Activated naive CD4-positive, alpha-beta T cell treated with anti-CD3 and anti-CD28 coated beads for 36 hours (primary cell): ENCODE measurements around the gene AP3B2. TPM values are rescaled to one million over a fixed set of nuclear protein-coding genes. Genes with fewer than 3 reads are reported as not detected.

Source experiments
- CTCF ChIA-PET: fragments of 350-600 bp; sonication (Branson Sonifier 250); formaldehyde crosslinking; loops from one replicate; lab custom pipeline; 2021; ENCODE audit warnings: antibody characterized with exemption; lab: Charles Lee
- DNase-seq: peaks from one replicate; pipeline ENCODE4 v3.0.0-alpha.2; 2020
- H3K27ac Mint-ChIP-seq: one replicate; pipeline ENCODE4 v1.8.0; 2021; ENCODE audit warnings: mild to moderate bottlenecking, mixed read lengths
- H3K27me3 Mint-ChIP-seq: one replicate; pipeline ENCODE4 v1.8.0; 2021; ENCODE audit warnings: low read depth, mixed read lengths
- H3K36me3 Mint-ChIP-seq: one replicate; pipeline ENCODE4 v1.8.0; 2021; ENCODE audit warnings: low read depth, mixed read lengths
- H3K4me1 Mint-ChIP-seq: one replicate; pipeline ENCODE4 v1.8.0; 2021; ENCODE audit warnings: low read depth, mixed read lengths
- H3K4me3 Mint-ChIP-seq: one replicate; pipeline ENCODE4 v1.8.0; 2021; ENCODE audit warnings: mild to moderate bottlenecking, moderate library complexity, mixed read lengths
- H3K9me3 Mint-ChIP-seq: one replicate; pipeline ENCODE4 v1.8.0; 2021; ENCODE audit warnings: mixed read lengths
- intact Hi-C: fragments of 100-400 bp; cut with micrococcal nuclease; formaldehyde crosslinking; loops from one replicate; pipeline ENCODE4 v1.15.1; 2023
- total RNA-seq, 2 experiments: library from RNA; stranded (reverse); gene quantifications; one replicate each; pipeline ENCODE4 v1.2.3, GENCODE V29; 2021

AP3B2 gene, protein sequence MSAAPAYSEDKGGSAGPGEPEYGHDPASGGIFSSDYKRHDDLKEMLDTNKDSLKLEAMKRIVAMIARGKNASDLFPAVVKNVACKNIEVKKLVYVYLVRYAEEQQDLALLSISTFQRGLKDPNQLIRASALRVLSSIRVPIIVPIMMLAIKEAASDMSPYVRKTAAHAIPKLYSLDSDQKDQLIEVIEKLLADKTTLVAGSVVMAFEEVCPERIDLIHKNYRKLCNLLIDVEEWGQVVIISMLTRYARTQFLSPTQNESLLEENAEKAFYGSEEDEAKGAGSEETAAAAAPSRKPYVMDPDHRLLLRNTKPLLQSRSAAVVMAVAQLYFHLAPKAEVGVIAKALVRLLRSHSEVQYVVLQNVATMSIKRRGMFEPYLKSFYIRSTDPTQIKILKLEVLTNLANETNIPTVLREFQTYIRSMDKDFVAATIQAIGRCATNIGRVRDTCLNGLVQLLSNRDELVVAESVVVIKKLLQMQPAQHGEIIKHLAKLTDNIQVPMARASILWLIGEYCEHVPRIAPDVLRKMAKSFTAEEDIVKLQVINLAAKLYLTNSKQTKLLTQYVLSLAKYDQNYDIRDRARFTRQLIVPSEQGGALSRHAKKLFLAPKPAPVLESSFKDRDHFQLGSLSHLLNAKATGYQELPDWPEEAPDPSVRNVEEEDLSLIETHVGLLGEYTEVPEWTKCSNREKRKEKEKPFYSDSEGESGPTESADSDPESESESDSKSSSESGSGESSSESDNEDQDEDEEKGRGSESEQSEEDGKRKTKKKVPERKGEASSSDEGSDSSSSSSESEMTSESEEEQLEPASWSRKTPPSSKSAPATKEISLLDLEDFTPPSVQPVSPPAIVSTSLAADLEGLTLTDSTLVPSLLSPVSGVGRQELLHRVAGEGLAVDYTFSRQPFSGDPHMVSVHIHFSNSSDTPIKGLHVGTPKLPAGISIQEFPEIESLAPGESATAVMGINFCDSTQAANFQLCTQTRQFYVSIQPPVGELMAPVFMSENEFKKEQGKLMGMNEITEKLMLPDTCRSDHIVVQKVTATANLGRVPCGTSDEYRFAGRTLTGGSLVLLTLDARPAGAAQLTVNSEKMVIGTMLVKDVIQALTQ
- under 1 TPM; 0.37 to 0.52 TPM for total RNA-seq

- Mint-ChIP-seq H3K27ac (no peak within 1 kb of the TSS), H3K4me3 (peak within 1 kb of the TSS; percentile 58)
These were observed at the start of gene AP3B2 for GRCh38 chr15:82709421-82710207. AP3B2 (minus strand) TSS chr15:82709875; CDS start chr15:82709706, 169 bp downstream.

GRCh38 chr15:82751308-82751707 is 41.6 kb upstream of the AP3B2 start:
- no peaks in the 10 kb centered on the region for H3K9me3 Mint-ChIP-seq
- CTCF ChIA-PET = interaction anchor here (1.5 kb wide), 1 partner anchor 260 kb away, joined by 3 read pairs; the partner anchor contains the start of gene C15orf40
- no peaks in the 10 kb centered on the region for H3K27me3 Mint-ChIP-seq
- peaks cover 54% of the 10 kb centered on the region for H3K4me1 Mint-ChIP-seq
- H3K36me3 Mint-ChIP-seq = peaks cover 38% of the 10 kb centered on the region
- H3K27ac Mint-ChIP-seq = peak overlapping the region; percentile 94
- intact Hi-C loops = loop anchor here (1.0 to 5.0 kb wide), 4 partner anchors 42 to 316 kb away; partner anchors contain the start of genes AP3B2, BTBD1 and RAMAC
- no peak for DNase-seq
- peak overlapping the region; percentile 99 for H3K4me3 Mint-ChIP-seq

More at GRCh38 chr15:82709421-82710207, at the start of gene AP3B2:
- DNase-seq = peak; percentile 69
- intact Hi-C loops = loop anchor here (1.0 kb wide), 3 partner anchors 29 to 169 kb away; partner anchors contain the start of gene RPS17
- no peaks in the 10 kb centered on the region for H3K36me3 Mint-ChIP-seq
- H3K4me1 Mint-ChIP-seq = no peaks in the 10 kb centered on the region
- CTCF ChIA-PET = no interaction called here
- no peaks in the 10 kb centered on the region for H3K9me3 Mint-ChIP-seq
- peaks cover 21% of the 10 kb centered on the region for H3K27me3 Mint-ChIP-seq

DNA sequence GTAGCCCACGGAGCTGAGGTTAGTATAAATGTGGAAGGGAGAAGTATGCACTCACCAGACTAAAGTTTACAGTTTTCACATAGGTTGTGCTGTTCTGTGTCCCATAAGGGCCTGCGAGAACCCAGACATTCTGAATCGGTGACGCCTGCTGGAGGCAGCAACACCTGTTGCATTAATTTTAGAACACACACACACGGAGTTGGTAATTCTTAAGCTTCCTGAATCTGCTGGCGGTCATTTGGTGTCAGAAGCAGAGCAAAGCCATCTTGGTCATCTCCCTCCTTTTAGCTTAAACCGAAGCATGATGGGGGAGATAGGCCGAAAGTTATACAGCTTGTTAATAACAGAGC is 41.1 kb upstream of the AP3B2 start:
- peak overlapping the region; percentile 94 for H3K27ac Mint-ChIP-seq
- H3K4me1 Mint-ChIP-seq = peaks cover 49% of the 10 kb centered on the region
- peaks cover 34% of the 10 kb centered on the region for H3K36me3 Mint-ChIP-seq
- CTCF ChIA-PET = interaction anchor here (0.9 to 1.8 kb wide), 4 partner anchors 45 to 260 kb away, joined by 3 to 7 read pairs (median 3); partner anchors contain the start of genes C15orf40, RAMAC and RPS17
- intact Hi-C loops = loop anchor here (1.0 to 5.0 kb wide), 8 partner anchors 42 to 316 kb away; partner anchors contain the start of genes AP3B2, BTBD1, RAMAC and RPS17
- H3K4me3 Mint-ChIP-seq = peak overlapping the region; percentile 99
- H3K27me3 Mint-ChIP-seq = no peaks in the 10 kb centered on the region
- peak; percentile 34 for DNase-seq
- no peaks in the 10 kb centered on the region for H3K9me3 Mint-ChIP-seq

DNA sequence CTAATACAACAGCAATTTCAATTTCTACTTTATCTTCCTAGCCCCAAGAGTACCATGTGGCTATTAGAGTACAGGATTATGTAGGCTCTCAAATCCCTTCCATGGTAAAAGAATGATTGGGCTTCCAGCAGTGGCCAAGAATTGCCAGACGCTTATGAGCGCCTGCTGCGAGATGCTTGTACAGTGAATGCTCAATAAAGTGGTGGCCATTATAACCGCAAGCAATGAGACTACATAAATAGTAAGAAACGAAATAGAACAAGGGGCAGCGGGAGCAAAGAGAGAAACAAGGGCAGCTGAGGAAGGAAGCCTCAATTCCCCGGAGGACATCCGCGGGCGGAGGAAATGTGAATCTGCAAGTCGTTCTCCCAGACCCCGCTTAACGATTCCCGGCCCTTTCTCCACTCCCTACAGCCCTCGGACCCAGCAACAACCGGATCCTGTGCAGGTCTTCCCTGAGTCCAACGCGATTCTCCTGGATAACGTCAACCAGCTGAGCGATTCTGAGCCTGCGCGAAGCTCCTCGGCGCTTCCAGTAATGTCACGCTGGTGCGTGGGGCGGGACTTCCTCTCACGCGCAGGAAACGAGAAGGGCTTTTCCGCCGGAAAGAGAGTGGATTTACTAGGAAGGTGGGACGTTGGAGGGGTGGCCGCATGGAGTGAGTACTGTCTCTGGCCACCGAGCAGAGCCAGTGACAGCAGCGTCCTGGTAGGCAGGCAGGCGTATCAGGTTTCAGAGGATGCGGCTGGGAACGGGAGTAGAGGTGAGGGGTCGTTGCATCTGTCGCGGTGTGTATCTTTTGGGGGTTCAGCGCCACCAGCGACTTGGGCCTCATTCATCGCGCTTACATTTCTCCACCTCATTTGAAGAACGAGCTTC is 40.5 kb upstream of the AP3B2 start:
- H3K27ac Mint-ChIP-seq = peak overlapping the region; percentile 94
- CTCF ChIA-PET = interaction anchor here (0.6 to 1.8 kb wide), 5 partner anchors 45 to 533 kb away, joined by 3 to 7 read pairs (median 3); partner anchors contain the start of genes RAMAC and RPS17
- H3K4me1 Mint-ChIP-seq = peaks cover 45% of the 10 kb centered on the region
- peak overlapping the region; percentile 99 for H3K4me3 Mint-ChIP-seq
- no peaks in the 10 kb centered on the region for H3K27me3 Mint-ChIP-seq
- H3K9me3 Mint-ChIP-seq = no peaks in the 10 kb centered on the region
- DNase-seq = peak; percentile 90
- intact Hi-C loops = loop anchor here (1.0 to 5.0 kb wide), 7 partner anchors 59 to 317 kb away; partner anchors contain the start of genes BTBD1, RAMAC, RPS17 and WHAMM
- H3K36me3 Mint-ChIP-seq = peaks cover 32% of the 10 kb centered on the region

DNA sequence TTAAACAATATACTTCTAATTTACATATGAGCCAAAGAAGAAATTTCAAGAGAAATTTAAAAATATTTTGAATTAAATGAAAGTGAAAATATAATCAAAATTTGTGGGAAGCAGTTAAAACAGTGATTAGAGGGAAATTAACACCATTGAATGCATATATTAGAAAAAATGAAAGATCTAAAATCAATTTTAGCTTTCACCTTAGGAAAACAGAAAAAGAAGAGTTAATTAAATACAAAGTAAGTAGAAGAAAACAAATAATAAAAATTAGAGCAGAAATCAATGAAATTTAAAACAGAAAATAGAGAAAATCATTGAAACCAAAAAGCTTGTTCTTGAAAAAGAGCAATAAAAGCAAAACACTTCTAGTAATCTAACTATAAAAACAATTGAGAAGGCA is 38.6 kb upstream of the AP3B2 start:
- H3K4me3 Mint-ChIP-seq = no peak overlapping the region

GRCh38 chr15:82743810-82744209 is 34.1 kb upstream of the AP3B2 start:
- Mint-ChIP-seq H3K27ac (no peak overlapping the region), H3K36me3 (no peaks in the 10 kb centered on the region), H3K9me3 (no peaks in the 10 kb centered on the region), H3K4me1 (peaks cover 3% of the 10 kb centered on the region), H3K27me3 (no peaks in the 10 kb centered on the region), H3K4me3 (no peak overlapping the region)
- CTCF ChIA-PET = no interaction called here
- no peak for DNase-seq
- intact Hi-C loops = no loop called here

More for the DNA sequence above, 38.6 kb upstream of the AP3B2 start:
- intact Hi-C loops = no loop called here
- CTCF ChIA-PET = no interaction called here
- Mint-ChIP-seq H3K4me1 (peaks cover 30% of the 10 kb centered on the region), H3K9me3 (no peaks in the 10 kb centered on the region), H3K27me3 (no peaks in the 10 kb centered on the region), H3K27ac (no peak overlapping the region), H3K36me3 (peaks cover 22% of the 10 kb centered on the region)
- no peak for DNase-seq

DNA sequence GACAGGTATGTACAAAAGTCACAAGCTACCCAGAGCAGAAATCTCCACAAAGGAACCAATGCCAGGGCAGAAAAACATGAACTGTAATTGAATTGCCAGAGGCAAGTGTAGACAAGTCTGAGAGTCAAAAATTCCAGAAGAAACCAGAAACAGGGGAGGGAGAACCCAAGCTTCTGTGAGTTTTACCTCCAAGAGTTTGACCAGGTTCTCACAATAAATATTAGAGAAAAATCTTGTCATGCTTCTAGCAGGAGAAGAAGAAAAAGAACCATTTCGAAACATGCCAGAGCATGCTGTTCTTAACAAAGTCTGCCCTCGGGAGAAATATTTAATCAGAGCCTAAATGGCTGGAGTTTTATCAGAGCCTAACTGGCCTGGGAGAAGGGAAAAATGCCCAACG is 32.5 kb upstream of the AP3B2 start:
- Mint-ChIP-seq H3K4me3 (no peak overlapping the region), H3K27ac (no peak overlapping the region), H3K27me3 (no peaks in the 10 kb centered on the region), H3K36me3 (peaks cover 3% of the 10 kb centered on the region), H3K4me1 (no peaks in the 10 kb centered on the region), H3K9me3 (no peaks in the 10 kb centered on the region)
- intact Hi-C loops = no loop called here
- DNase-seq = no peak
- CTCF ChIA-PET = interaction anchor here (0.6 kb wide), 1 partner anchor 167 kb away, joined by 3 read pairs; no protein-coding TSS in a partner anchor

DNA sequence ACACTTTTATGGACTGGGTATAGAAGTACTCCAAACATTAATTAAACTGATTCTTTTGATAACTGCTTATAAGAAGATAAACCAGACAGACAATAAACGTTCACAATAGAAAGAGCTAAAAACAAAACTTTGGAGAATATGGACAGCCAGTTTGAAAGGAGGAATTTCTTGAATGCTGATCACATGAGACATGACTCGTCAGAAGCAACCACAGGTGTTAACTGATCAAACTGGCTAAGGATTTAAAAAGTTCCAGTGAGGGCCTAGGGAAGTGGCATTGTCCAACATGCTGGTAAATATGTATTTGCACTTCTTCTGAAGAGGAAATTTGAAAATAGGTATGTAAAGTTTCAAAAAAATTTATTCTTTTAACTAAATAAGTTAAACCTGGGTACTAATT is 29.4 kb upstream of the AP3B2 start:
- CTCF ChIA-PET = interaction anchor here (1.3 kb wide), 1 partner anchor 208 kb away, joined by 3 read pairs; no protein-coding TSS in a partner anchor
- intact Hi-C loops = no loop called here
- Mint-ChIP-seq H3K27ac (no peak overlapping the region), H3K27me3 (no peaks in the 10 kb centered on the region), H3K4me1 (no peaks in the 10 kb centered on the region), H3K9me3 (no peaks in the 10 kb centered on the region), H3K36me3 (peaks cover 10% of the 10 kb centered on the region), H3K4me3 (no peak overlapping the region)
- DNase-seq = no peak

DNA sequence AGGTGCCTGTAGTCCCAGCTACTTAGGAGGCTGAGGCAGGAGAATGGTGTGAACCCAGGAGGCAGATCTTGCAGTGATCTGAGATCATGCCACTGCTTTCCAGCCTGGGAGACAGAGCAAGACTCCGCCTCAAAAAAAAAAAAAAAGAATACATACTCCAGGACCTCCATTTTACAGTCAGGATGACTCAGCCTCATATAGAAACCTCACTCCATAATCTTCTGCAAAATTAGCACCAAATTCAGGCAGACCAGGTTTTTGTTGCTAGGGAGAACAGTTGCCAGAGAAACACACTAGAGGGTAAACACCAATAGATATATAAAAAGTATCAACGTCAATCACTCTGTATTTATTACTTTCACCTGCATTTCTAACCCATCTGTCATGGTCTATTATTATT is 28.3 kb upstream of the AP3B2 start:
- Mint-ChIP-seq H3K27ac (no peak overlapping the region), H3K27me3 (no peaks in the 10 kb centered on the region), H3K36me3 (peaks cover 16% of the 10 kb centered on the region), H3K9me3 (no peaks in the 10 kb centered on the region), H3K4me3 (no peak overlapping the region), H3K4me1 (no peaks in the 10 kb centered on the region)
- DNase-seq = no peak
- CTCF ChIA-PET = no interaction called here
- intact Hi-C loops = no loop called here

GRCh38 chr15:82731527-82731926 is 21.9 kb upstream of the AP3B2 start:
- intact Hi-C loops = no loop called here
- Mint-ChIP-seq H3K4me1 (no peaks in the 10 kb centered on the region), H3K9me3 (no peaks in the 10 kb centered on the region)

More at GRCh38 chr15:82731527-82731926, 21.9 kb upstream of the AP3B2 start:
- H3K4me3 Mint-ChIP-seq = no peak overlapping the region
- H3K27me3 Mint-ChIP-seq = no peaks in the 10 kb centered on the region
- no peak overlapping the region for H3K27ac Mint-ChIP-seq
- H3K36me3 Mint-ChIP-seq = peaks cover 20% of the 10 kb centered on the region
- CTCF ChIA-PET = no interaction called here
- DNase-seq = no peak
